HuH-7 (cell line): ENCODE data around the gene PACRG.

Experiments used
- DNase-seq: peaks from one replicate; pipeline ENCODE4 v3.0.0; 2011; ENCODE audit warnings: low spot score

PACRG gene

DNA sequence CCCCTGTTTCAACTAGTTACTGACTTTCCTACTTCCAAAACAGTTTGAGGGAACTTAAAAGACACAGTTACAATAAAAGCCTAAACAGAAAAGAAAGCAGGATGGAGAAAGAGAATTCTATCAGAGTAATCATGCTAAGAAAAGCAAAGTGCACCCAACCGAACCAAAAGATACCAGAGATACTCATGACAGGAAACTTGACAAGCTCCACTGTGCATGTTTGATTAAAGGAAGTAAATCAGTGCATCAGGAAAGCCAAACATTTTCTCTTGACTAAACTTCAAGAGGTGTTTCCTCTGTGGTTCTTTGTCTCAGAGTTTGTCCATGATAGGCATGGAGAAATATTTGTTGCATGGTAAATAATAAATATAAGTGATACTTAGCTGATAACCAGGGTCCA, 138.9 kb downstream of the PACRG start:
- DNase-seq, result no peak

DNA sequence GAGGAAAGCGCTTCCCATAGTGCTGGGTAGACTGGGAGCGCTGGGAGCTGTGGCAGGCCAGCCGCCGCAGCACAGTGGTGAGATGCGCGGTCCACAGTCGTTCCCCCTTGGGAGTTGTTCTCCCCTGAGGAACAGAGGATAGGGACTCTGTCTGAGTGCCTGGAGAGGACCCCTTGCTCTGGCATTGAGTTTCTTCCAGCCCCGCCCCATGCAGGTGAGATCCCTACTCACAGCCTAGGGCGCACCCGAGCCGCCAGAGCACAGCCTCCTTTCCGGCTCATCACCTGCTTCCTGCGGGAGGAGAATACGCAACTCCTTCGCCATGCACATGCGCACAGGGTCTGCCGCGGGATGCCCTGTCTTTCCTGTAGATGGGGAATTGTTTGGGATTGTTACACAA, 140.6 kb downstream of the PACRG start:
- DNase-seq, result no peak

DNA sequence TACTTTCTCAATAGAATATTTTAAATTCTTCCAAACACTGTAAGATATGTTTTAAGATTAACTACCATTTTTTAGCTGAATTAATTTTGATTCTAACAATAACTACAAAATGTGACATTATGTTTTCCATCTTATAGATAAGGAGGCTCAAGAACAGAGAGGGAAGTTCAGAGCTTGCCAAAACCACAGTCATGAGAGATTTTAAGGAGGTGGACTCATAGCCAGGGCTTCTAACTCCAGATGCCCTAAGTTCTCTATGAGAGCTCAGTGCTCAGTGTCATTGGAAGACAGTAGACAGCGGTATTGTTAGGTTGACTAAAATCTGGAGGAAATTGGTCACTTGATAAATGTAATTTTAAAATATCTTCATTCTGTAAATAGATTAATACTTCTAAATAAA, 144.2 kb downstream of the PACRG start:
- no peak for DNase-seq

DNA sequence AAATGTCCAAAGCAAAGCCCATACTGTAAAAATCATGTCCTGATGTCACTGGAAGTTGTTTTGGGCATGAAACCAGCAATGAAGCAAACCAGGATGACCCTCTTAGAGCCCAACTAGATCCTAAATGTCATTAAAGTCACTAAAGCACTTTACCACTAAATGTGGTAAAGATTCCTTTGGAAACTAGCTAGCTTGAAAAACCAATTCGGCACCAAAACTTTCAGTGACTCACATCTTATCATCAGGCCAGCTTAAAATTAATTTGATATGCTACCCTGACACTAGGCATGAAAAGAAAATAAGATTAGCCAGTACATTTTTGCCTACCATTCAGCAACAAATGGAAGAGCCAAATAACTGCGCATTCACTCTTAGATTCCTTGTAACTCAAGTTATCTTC, 145.8 kb downstream of the PACRG start:
- DNase-seq, result no peak

DNA sequence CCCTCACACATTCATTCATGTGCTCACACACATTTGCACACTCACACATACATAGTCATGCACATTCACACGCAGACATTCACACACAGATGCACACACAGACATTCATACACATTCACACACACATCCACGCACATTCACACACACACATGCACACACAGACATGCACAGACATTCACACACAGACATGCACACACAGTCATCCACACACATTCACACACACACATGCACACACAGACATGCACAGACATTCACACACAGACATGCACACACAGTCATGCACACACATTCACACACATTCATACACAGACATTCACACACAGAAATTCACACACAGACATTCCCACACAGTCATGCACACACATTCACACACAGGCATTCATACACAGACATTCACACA, 147.3 kb downstream of the PACRG start:
- DNase-seq, result no peak

DNA sequence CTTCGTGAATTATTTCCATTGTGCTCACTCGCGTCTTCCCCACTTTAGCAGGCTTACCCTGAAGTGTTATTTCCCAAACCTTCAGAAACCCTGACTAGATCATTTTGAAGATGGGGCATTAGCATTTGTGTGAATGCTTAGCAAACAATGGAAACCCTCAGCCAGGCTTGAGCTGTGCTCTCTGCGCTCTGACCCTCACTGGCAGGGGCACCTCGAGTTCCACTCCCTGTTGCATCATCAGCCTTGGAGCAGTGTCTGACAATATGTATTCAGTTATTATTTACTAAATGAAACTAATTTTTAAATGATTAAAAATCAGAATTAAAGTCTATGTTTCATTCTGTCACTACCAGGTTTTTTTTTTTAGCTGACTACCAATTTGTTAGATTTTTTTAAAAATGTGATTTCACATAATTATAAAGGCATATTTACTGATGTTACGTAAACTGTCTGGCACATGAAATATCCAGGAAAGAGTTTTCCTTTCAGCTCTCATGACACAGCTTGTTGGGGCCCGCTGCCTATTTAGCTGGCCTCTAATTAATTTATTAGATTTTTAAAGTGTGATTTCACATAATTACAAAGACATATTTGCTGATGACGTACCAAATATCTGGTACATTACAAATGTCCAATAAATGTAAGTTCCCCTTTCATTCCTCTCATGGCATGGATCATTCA, 155.2 kb downstream of the PACRG start:
- no peak for DNase-seq

DNA sequence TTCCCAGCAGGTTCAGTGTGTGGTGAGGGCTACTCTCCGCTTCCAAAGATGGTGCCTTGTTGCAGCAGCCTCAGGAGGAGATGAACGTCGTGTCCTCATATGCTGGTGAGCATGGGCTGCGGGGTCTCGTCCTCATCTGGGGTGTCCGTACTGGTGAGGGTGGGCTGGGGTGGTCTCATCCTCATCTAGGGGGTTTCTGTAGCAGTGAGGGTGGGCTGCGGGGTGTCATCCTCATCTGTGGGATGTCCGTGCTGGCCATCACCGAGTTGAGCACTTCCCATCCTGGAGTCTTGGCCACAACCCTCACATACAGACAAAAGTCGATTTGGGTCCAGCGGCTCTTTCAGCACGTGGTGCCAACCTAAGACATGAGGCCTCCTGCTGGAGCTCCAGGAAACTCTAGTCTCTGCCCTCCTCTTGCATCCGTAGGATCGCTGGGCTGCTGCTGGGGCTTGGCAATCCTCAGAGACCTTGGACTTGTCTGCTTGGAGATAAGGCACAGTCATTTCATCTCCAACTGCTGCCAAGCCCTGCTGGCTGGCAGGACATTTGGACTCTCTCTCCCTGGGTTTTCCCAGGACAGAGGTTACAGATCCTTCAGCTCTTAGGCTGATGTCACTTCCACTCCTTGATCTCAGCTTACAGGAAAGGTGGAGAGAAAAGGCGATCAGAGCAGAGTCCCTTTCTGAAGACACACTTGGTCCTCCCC, 160.4 kb downstream of the PACRG start:
- DNase-seq, result no peak

DNA sequence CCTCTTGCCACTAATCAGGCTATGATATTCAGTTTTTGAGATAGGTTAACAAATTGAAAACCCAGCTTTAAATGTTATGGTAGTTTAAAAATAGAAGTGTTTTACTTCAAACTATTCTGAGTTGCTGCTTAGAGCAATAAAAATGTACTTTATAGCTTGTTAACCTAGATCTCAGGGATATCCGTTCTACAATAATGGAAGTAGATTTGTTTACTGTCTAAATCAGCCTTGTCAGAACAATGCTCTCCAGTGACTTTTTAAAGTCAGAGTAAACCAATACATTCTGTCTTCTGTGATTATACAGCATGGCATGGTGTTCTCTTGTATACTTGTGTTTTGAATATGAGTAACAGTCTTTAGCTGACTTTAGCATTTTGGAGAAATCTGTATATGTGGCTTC, 161.5 kb downstream of the PACRG start:
- no peak for DNase-seq

DNA sequence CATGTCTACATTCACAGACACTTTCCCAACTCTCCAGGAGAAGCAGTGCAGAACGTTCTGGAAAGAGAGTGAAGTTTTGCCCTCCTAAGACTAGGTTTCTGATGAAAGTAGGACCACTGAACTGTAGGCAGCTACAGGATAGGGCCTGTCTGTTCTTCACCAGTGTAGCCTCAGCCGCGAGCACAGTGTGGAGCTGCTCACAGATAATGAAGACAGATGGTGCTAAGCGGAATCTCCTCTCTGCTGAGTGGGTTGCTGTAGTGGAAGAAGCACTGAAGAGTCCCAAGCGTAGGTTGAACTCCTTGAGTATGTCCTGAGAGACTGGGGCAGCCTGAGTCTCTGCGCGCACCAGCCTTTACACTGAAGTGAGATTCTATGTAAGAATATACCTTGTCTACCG, 170.2 kb downstream of the PACRG start:
- no peak for DNase-seq

DNA sequence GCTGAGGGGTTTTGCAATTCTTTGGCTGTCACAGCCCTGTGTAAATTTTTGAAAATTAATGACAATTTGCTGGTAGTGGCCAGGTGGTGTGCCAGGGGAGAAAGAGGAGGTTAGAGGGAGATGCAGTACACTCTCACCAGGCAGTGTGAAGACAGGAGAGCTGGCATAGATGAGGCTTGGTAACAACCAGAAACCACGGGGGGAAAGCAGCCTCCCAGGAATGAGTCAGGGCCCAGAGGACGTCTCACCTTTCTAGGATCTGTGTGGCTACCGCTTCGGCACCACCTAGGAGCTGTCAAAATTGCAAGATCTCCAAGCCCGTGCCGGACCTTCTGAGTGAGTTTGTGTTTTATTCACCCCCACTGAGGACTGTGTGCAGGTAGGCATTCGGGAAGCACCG, 171.4 kb downstream of the PACRG start:
- DNase-seq, result no peak

DNA sequence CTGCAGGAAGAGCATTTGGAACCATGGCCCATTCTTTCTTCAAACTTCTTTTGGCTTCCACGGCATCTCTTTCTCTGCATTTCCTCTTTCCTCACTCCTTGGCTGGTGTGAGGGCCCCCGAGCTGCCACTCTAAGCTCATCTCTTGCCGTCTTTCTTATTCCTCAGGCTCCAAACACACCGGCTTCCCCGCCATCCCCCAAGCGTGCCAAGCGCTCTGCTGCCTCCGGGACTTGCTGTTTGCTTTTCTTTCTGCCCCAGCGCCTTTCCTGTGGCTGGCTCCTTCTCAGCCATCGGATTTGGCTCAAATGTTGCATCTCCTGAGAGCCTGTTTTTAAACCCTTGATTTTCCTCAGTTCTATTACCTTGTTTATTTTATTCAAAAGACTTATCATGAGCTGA, 172.7 kb downstream of the PACRG start:
- DNase-seq, result no peak

DNA sequence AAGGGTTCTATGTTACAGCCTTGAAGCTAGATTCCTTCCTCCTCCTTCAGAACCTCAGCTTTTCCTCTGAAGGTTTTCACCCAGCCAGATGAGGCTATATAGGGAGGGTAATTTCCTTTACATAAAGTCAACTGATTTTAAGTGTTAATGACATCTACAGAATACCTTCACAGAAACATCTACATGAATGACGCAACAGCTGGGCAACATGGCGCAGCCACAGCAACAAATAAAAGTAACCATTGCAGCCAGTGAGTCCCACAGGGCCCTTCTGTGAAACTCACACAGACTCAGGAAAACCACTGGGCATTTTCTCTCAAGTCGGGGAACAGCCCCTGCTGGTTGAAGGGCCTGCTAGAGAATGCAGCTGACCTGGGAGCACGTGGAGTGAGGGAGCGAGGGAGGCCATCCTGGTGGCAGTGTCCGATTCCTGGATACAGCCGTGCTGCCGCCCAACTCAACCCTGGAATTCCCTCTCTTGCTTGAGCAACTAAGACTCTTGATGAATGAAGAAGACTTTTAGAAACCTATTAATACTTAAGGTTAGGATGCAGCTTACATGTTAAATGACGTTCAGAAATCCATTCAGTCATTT, 176.4 kb downstream of the PACRG start:
- DNase-seq, result no peak

DNA sequence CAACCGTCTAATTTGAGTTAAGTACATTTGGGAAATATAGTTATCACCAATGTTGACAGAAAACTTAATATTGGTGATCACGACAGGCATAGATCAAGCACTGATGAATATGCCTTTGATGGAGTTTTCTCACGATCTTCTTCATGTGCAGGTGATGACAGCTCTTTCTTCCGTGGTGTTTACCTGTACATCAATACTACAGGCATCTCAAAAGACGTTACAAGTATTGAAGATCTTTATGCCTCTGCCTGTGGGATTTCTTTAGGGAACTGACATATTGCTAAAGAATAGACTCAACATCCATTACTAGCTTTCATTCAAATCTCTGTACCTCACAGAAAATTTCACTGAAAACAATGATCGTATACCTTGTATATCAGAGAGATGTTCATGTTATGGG, 178.7 kb downstream of the PACRG start:
- DNase-seq, result no peak

DNA sequence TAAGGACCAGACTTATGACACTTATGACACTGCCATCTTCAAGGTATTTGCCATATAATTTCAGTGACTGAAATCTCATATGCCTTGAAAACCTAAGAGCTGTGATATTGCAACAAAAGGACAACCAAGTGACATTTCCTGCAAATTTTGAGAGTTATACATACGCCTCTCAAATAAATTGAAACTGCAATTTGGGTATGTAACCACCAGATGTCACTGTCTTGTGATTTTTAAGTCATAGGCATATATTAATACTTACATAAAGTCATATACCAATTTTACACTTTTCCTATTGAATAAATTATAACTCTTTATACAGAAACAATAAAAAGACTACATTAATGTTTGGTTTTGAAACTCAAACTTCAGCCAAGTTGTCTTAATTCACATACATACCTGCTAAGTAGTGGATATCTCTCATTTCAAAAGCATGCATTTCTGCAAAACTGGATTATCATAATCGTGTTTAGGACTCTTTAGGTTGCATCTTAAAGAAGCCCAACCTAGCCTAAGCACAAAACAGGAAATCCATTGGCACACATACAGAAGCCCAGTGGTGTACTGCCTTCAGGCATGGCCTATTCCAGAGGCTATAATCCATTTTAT, 180.2 kb downstream of the PACRG start:
- DNase-seq, result no peak

DNA sequence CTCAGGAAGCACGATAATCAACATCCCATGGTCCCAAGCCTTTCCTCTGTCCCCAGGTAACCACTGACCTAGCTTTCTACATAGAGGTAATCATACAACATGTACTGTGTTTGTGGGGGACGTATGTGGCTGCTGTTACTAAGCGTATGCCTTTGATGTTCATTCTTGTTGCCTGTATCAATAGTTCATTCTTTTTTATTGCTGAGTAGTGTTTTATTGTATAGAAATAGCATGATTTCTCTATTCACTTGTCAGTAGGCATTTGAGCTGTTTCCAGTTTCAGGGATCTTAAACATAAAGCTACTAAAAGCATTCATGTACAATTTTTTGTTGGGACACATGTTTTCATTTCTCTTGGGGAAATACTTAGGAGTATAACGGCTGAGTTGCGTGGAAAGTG, 185.4 kb downstream of the PACRG start:
- no peak for DNase-seq

DNA sequence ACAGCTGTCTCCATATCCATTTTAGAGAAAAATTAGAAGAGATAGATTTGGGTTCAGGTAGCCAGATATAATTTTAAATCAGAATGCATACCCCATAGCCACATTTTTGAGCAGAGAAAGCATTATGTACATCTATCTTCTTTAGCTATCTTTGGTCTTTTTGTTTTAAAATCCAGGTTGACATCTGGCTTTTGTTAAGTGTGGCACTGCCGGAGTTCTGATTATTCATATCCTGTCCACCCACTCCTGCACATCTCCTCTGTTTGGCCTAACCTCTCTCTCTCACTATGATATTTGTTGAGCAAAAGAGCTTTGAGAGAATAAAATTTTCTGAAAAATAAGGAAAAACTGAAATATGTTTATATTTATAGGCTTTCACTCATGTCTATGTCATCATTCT, 189.7 kb downstream of the PACRG start:
- no peak for DNase-seq

DNA sequence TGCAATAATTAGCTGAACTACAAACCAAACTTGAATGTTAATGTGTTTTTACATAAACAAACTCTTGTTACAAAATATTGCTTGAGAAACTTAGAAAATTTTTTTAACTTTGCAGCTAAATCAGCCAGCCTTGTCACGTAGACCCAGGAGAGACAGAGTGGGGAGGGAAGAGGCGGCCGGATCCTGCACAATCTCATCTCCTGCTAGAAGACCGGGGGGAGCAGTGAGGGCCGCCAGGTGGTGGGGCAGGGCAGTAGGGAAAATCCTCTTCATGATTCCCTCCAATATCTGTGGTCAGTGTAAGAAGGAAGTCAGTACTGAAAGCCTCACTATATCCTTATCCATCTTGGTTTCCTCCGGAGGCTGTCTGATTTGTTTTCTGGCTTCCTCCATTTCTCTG, 193.3 kb downstream of the PACRG start:
- DNase-seq, result no peak

DNA sequence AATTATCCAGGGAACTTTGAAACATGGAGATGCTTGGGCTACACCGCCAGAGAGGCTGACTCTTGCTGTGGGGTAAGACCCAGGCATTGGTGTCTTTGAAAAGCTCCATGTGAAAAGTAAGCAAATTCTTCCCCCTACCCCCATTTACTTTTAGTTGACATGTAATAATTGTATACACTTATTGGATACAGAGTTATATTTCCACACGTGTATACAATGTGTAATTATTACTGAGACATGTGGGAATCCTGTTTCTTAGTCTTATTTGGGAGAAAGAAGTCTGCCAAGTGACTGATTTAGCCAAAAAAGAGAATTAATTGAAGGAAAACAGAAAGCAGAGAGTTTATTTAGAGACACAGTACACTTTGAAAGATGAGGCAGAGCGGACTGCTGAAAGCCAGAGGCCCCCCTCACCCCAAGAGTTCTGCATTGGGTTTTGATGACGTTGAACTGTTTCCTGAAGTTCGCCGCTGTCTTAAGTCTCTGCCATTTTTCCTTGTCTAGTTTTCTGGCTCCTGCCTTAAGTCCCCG, 193.8 kb downstream of the PACRG start:
- DNase-seq, result no peak

DNA sequence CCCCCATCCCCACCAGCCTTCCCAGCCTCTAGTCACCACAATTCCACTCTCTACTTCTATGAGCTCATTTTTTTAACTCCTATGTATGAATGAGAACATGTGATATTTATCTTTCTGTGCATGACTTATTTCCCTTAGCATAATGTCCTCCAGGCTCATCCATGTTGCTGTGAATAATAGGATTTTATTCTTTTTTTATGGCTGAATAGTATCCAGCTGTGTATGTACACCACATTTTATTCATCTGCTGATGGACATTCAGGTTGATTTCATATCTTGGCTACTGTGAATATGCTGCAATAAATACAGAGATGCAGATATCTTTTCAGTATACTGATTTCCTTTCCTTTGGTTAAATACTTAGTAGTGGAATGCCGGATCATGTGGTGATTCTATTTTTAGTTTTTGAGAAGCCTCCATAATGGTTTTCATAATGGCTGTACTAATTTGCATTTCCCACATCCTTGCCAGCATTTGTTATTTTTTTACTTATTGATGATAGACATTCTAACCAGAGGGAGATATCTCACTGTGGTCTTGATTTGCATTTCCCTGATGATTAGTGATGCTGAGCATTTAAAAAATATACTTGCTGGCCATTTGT, 194.9 kb downstream of the PACRG start:
- DNase-seq, result no peak

DNA sequence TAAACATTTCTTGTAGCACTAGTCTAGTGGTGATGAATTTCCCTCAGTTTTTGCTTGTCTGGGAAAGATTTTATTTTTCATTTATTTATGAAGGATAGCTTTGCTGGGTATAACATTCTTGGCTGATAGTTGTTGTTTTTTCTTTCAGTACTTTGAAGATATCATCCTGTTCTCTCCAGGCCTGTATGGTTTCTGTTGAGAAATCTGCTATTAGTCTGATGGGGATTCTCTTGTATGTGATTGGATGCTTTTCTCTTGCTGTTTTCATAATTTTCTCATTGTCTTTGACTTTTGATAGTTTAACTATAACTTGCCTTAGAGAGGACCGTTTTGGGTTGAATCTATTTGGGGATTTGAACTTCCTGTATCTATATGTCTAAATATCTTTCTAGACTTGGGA, 207.1 kb downstream of the PACRG start:
- DNase-seq, result no peak

DNA sequence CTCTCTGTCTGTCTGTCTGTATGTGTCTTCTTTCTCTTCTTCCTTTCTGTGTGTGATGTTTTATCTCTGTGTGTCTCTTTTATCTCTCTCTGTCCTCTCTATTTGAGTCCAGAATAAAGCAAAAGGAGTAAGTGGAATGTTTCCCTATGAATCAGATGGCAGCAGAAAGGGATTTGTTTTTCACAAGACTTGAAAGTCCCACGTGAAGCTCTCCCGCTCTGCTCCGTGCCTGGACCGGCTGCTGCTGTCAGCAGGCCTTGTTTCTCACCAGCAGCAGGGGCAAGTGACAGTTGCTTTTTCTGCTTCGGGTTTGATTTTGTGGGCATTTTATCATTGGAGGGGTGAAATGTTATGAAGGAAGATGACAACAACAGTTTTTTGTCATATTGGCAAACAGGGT, 212.7 kb downstream of the PACRG start:
- DNase-seq, result no peak

DNA sequence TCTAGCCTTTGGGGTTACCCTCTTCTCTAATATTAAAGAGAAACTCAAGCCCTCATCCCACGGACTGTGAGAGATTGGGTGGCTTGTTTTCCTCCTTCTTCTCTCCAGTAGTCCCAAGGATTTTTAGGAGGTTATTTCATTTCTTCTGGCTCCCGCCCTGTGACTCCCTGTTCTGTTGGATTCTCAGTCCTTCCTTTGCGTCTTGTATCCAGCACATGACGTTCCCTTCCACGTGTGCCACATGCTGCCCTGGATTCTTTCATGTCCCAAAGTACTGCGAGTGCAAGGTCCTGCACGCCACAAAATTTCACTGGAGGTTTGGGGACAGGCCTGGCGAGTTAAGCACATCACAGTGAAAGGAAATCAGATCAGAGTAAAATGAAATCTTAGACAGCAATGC, 213.4 kb downstream of the PACRG start:
- no peak for DNase-seq

DNA sequence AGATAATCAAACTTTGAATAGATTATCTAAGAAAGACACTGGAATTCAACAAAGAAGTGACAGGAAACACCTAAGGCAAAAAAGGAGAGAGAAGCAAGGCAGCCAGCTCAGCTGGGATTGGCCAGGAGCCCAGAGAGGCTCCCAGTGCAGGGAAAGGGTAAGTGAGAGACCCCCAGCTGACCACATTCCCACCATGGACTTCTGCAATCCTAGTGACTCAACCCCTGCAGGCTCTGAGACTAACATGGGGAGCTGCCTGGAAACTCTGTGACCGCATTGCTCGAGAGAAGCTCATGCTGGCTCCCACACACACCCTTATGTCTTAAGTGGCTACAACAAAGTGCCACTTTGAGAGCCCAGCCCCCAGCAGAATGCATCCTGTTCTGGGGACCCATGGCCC, 215.1 kb downstream of the PACRG start:
- no peak for DNase-seq
